ENCODE results near the gene HIPK3. TPM values are rescaled to one million over a fixed set of nuclear protein-coding genes. Genes with fewer than 3 reads are reported as not detected.

Gene HIPK3
- total and polyA plus RNA-seq, 10 of the 15 experiments (the other 5 are each of a cell fraction or from before 2014, with no cell fraction given), result 3.4 to 26.5 (median 13.6) TPM

- ChIA-PET CTCF (interaction anchor here (0.9 to 2.6 kb wide), 4 partner anchors 35 to 91 kb away, joined by 3 to 11 read pairs (median 4); no protein-coding TSS in a partner anchor), POLR2A (interaction anchor here (0.5 kb wide), 1 partner anchor 204 kb away, joined by 4 read pairs; no protein-coding TSS in a partner anchor), RAD21 (ENCODE audit: unreplicated experiment) (interaction anchor here (1.6 kb wide), 1 partner anchor 13 kb away, joined by 3 read pairs; no protein-coding TSS in a partner anchor), SMC1A (ENCODE audit: uncharacterized antibody, unreplicated experiment) (interaction anchor here (0.7 to 1.9 kb wide), 2 partner anchors 75 to 574 kb away, joined by 3 to 4 read pairs; no protein-coding TSS in a partner anchor)
- peak overlapping the region; percentile 79 for H3K4me3 ChIP-seq
- peak overlapping the region; percentile 81 for H3K9ac ChIP-seq (ENCODE audit: control insufficient read depth, insufficient read depth, low read length)
- H3K4me1 ChIP-seq (ENCODE audit: control insufficient read depth, insufficient read depth, low read length), result no peaks in the 10 kb centered on the region
- peak overlapping the region; percentile 81 for H2AFZ ChIP-seq (ENCODE audit: control insufficient read depth, low read depth, low read length)
- DNase-seq (ENCODE audit: low read depth, low spot score) (no peak), ATAC-seq (no peak), FAIRE-seq (no peak)
- no peaks in the 10 kb centered on the region for H3K36me3 ChIP-seq (ENCODE audit: control insufficient read depth in 2 of 2, insufficient read depth in 2 of 2, low read length in 1 of 2)
- H3K9me3 ChIP-seq (replicated peaks; ENCODE audit: control insufficient read depth, insufficient read depth, low read length), result no peaks in the 10 kb centered on the region
- H3K79me2 ChIP-seq (ENCODE audit: control insufficient read depth, insufficient read depth, low read length), result peaks cover 39% of the 10 kb centered on the region
- no TSS peak for BruUV-seq (replicated peaks)
- H3K27me3 ChIP-seq (replicated peaks in 1 of 2; ENCODE audit: control insufficient read depth in 2 of 2, insufficient read depth in 2 of 2, low read length in 1 of 2), result no peaks in the 10 kb centered on the region
- WGBS (ENCODE audit: insufficient coverage, insufficient replicate concordance, low lambda C conversion rate, missing lambda C conversion rate), result 69% methylated on average over 12 of the region's 12 CpGs
- H3K4me2 ChIP-seq (ENCODE audit: control insufficient read depth, insufficient read depth), result peak overlapping the region; percentile 82
- in situ Hi-C loops (cut with MboI) (no loop called here), intact Hi-C loops (cut with micrococcal nuclease; ENCODE audit: unreplicated experiment) (loop anchor here (2.0 to 10.0 kb wide), 2 partner anchors 73 to 361 kb away; partner anchors contain the start of gene QSER1)
- H4K20me1 ChIP-seq (ENCODE audit: control insufficient read depth, insufficient read depth), result no peaks in the 10 kb centered on the region
- peak overlapping the region; percentile 98 for H3K27ac ChIP-seq (ENCODE audit: control insufficient read depth, insufficient read depth)
- TF ChIP-seq CBFB (IDR thresholded peaks at IDR 0.05; ENCODE audit: low read depth), result no peak
- TF ChIP-seq, protein P1, sequence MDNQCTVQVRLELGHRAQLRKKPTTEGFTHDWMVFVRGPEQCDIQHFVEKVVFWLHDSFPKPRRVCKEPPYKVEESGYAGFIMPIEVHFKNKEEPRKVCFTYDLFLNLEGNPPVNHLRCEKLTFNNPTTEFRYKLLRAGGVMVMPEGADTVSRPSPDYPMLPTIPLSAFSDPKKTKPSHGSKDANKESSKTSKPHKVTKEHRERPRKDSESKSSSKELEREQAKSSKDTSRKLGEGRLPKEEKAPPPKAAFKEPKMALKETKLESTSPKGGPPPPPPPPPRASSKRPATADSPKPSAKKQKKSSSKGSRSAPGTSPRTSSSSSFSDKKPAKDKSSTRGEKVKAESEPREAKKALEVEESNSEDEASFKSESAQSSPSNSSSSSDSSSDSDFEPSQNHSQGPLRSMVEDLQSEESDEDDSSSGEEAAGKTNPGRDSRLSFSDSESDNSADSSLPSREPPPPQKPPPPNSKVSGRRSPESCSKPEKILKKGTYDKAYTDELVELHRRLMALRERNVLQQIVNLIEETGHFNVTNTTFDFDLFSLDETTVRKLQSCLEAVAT (IDR thresholded peaks at IDR 0.05), result peak; percentile 40; the same call in 1 of the 2 replicates
Measured at GRCh38 chr11:33256031-33256812, 959 bp upstream of the HIPK3 start.

- BruUV-seq (replicated peaks), result TSS peak; percentile 96
- TF ChIP-seq IKZF2 (IDR thresholded peaks at IDR 0.05) (0 out of 4 replicates have a peak, but pooled peaks of 1 of the 2 experiments have one; percentile 18), POLR2AphosphoS2 (IDR thresholded peaks at IDR 0.05; ENCODE audit: low read depth, low read length) (0 out of 2 replicates have a peak, but pooled peaks have one; percentile 29), POLR2AphosphoS5 (IDR thresholded peaks at IDR 0.05; ENCODE audit: low read length) (0 out of 2 replicates have a peak, but pooled peaks have one; percentile 24), DPF2 (IDR thresholded peaks at IDR 0.05) (no peak), CREM (IDR thresholded peaks at IDR 0.05; ENCODE audit: low read depth) (no peak), SMAD1 (IDR thresholded peaks at IDR 0.05; ENCODE audit: low read depth, partially characterized antibody) (peak; percentile 61), NR2C1 (IDR thresholded peaks at IDR 0.05) (no peak), PML (IDR thresholded peaks at IDR 0.05; ENCODE audit: low read length) (peak; percentile 55), BHLHE40 (IDR thresholded peaks at IDR 0.05; ENCODE audit: borderline replicate concordance in 1 of 2, low read depth in 2 of 2, low read length in 1 of 2) (peak in 1 of 2 experiments; percentile 64; a peak in 1 of 4 replicates), RELA (IDR thresholded peaks at IDR 0.05; ENCODE audit: borderline replicate concordance, partially characterized antibody) (no peak), SIN3A (IDR thresholded peaks at IDR 0.05; ENCODE audit: low read depth, low read length) (0 out of 2 replicates have a peak, but pooled peaks have one; percentile 13)
- TF ChIP-seq, protein P2, sequence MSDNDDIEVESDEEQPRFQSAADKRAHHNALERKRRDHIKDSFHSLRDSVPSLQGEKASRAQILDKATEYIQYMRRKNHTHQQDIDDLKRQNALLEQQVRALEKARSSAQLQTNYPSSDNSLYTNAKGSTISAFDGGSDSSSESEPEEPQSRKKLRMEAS (IDR thresholded peaks at IDR 0.05; ENCODE audit: low read depth, low read length), result 0 out of 2 replicates have a peak, but pooled peaks have one; percentile 6
Measured at GRCh38 chr11:33256813-33257159, 395 bp upstream of the HIPK3 start.

More at GRCh38 chr11:33256813-33257159, 395 bp upstream of the HIPK3 start:
- under 1% methylated on average over 16 of the region's 16 CpGs for WGBS (ENCODE audit: insufficient coverage, insufficient replicate concordance, low lambda C conversion rate, missing lambda C conversion rate)
- Histone ChIP-seq H2AFZ (ENCODE audit: control insufficient read depth, low read depth, low read length) (peak overlapping the region; percentile 81), H3K4me3 (peak overlapping the region; percentile 79), H3K79me2 (ENCODE audit: control insufficient read depth, insufficient read depth, low read length) (peaks cover 44% of the 10 kb centered on the region), H3K27ac (ENCODE audit: control insufficient read depth, insufficient read depth) (peak overlapping the region; percentile 98), H3K9ac (ENCODE audit: control insufficient read depth, insufficient read depth, low read length) (peak overlapping the region; percentile 81), H3K4me2 (ENCODE audit: control insufficient read depth, insufficient read depth) (peak overlapping the region; percentile 82), H3K4me1 (ENCODE audit: control insufficient read depth, insufficient read depth, low read length) (no peaks in the 10 kb centered on the region), H3K27me3 (replicated peaks in 1 of 2; ENCODE audit: control insufficient read depth in 2 of 2, insufficient read depth in 2 of 2, low read length in 1 of 2) (no peaks in the 10 kb centered on the region), H4K20me1 (ENCODE audit: control insufficient read depth, insufficient read depth) (no peaks in the 10 kb centered on the region), H3K36me3 (ENCODE audit: control insufficient read depth in 2 of 2, insufficient read depth in 2 of 2, low read length in 1 of 2) (no peaks in the 10 kb centered on the region), H3K9me3 (replicated peaks; ENCODE audit: control insufficient read depth, insufficient read depth, low read length) (no peaks in the 10 kb centered on the region)
- SMC1A ChIA-PET (ENCODE audit: uncharacterized antibody, unreplicated experiment), result interaction anchor here (0.7 to 1.9 kb wide), 2 partner anchors 74 to 573 kb away, joined by 3 to 4 read pairs; no protein-coding TSS in a partner anchor
- in situ Hi-C loops (cut with MboI) (no loop called here), intact Hi-C loops (cut with micrococcal nuclease; ENCODE audit: unreplicated experiment) (loop anchor here (2.0 to 10.0 kb wide), 2 partner anchors 72 to 362 kb away; partner anchors contain the start of gene QSER1)
- no peak for ATAC-seq
- CTCF ChIA-PET, result interaction anchor here (1.3 kb wide), 1 partner anchor 73 kb away, joined by 4 read pairs; no protein-coding TSS in a partner anchor
- no peak for FAIRE-seq
- RAD21 ChIA-PET (ENCODE audit: unreplicated experiment), result no interaction called here
- DNase-seq (ENCODE audit: low read depth, low spot score), result no peak
- POLR2A ChIA-PET, result interaction anchor here (0.5 kb wide), 1 partner anchor 204 kb away, joined by 4 read pairs; no protein-coding TSS in a partner anchor
